Measurements from ENCODE around the gene MRAS.
"Not testable (repeated sequence)": the region's sequence is repeated elsewhere in the genome, so short reads cannot be mapped to it uniquely, and the experiment has no call there.

MRAS gene

DNA sequence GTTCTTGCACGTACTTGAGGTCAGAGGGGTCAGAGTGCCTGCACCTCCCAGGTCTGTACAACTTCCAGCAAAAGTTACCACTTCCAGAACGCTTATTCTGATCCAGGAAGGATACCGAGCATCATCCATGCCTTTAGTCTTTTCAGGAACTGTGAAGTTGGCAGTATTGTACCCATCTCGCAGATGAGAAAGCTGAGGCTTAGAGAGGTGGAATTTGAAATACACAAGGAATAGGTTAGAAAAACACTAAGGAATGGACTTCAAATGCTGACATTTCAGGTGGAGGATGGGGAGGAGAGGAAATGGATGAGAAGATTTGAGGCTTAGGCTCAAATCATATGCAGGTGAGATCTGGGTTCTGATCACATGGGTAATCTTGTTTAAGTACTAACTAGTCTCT is 97.3 kb downstream of the MRAS start:
- Histone ChIP-seq H3K27me3 (no peaks in the 10 kb centered on the region), H3K4me1 (no peaks in the 10 kb centered on the region), H3K36me3 (no peaks in the 10 kb centered on the region), H3K4me2 (no peak overlapping the region), H3K9me3 (no peaks in the 10 kb centered on the region), H3K4me3 (no peak overlapping the region), H3K27ac (no peak overlapping the region), H4K20me1 (no peaks in the 10 kb centered on the region), H3K9ac (no peak overlapping the region)
- no peak for TF ChIP-seq Cebpa-rat (IDR thresholded peaks at IDR 0.05)

DNA sequence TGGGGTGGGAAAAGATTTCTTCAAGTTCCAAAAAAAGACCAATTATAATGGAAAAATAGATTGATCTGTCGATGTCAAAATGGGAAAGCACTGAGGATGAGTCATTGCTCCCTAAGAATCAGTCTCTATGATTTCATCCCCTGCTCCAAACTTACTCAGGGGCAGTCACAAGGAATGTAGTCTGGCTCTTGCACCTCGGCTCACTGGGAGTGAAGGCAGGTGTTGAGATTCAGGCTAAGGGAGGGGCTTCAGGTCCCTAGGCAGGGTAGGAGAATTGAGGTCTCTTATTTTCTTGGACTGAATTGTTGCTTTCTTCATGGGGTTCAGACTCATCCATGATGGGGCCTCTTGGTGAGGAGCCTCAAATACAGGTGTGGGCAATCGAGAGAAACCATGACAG is 100.3 kb downstream of the MRAS start:
- Histone ChIP-seq H3K4me2 (no peak overlapping the region), H3K4me1 (no peaks in the 10 kb centered on the region), H3K27ac (no peak overlapping the region), H4K20me1 (no peaks in the 10 kb centered on the region), H3K9ac (no peak overlapping the region), H3K9me3 (no peaks in the 10 kb centered on the region), H3K27me3 (no peaks in the 10 kb centered on the region), H3K4me3 (no peak overlapping the region), H3K36me3 (no peaks in the 10 kb centered on the region)
- TF ChIP-seq Cebpa-rat (IDR thresholded peaks at IDR 0.05): no peak

DNA sequence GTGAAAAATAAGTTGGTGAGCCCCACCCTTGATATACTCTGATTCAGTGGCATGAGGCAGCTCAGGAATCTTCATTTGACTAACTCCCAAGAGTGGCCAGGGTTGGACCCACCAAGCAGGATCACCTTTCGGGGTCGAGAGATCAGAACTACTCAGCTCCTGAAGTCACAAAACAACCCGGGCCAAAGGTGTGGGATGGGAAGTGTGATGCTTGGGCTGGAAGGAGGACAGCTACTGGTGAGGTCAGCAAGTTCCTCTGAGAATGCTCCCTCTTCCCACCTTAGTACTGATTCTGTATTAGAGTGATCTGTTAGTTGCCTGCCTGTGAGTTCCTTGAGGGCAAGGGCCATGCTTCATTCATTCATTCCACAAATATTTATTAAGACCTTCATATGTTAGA is 101.1 kb downstream of the MRAS start:
- Histone ChIP-seq H3K4me2 (no peak overlapping the region), H3K9me3 (no peaks in the 10 kb centered on the region)
- no peak for TF ChIP-seq Cebpa-rat (IDR thresholded peaks at IDR 0.05)

DNA sequence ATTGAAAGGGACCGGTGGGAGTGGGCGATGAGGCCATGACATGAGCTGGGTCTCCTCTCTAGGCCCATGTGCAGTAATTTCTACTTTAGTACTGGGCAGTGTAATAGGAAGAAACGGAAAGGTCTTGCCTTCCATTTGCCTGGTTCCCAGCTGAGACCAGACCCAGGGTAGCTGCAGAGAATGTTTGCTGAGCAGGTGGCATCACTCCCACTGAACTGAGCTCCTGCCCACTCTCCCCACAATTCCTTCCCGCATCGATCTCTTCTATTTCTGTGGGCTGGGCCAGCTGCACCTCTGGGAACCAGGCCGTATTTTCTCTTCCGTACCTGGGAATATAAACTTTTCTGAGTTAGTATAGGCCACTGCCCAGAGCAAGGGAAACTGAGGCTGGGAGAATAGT is 101.8 kb downstream of the MRAS start:
- Histone ChIP-seq H4K20me1 (no peaks in the 10 kb centered on the region), H3K36me3 (no peaks in the 10 kb centered on the region), H3K4me2 (no peak overlapping the region), H3K4me3 (no peak overlapping the region), H3K27me3 (no peaks in the 10 kb centered on the region), H3K9me3 (no peaks in the 10 kb centered on the region), H3K4me1 (no peaks in the 10 kb centered on the region), H3K27ac (no peak overlapping the region), H3K9ac (no peak overlapping the region)
- no peak for TF ChIP-seq Cebpa-rat (IDR thresholded peaks at IDR 0.05)

More for the DNA sequence above, 101.1 kb downstream of the MRAS start:
- no peak overlapping the region for H3K4me3 ChIP-seq
- no peak overlapping the region for H3K27ac ChIP-seq
- H3K4me1 ChIP-seq: no peaks in the 10 kb centered on the region
- no peaks in the 10 kb centered on the region for H3K27me3 ChIP-seq
- no peaks in the 10 kb centered on the region for H4K20me1 ChIP-seq
- no peak overlapping the region for H3K9ac ChIP-seq
- H3K36me3 ChIP-seq: no peaks in the 10 kb centered on the region

DNA sequence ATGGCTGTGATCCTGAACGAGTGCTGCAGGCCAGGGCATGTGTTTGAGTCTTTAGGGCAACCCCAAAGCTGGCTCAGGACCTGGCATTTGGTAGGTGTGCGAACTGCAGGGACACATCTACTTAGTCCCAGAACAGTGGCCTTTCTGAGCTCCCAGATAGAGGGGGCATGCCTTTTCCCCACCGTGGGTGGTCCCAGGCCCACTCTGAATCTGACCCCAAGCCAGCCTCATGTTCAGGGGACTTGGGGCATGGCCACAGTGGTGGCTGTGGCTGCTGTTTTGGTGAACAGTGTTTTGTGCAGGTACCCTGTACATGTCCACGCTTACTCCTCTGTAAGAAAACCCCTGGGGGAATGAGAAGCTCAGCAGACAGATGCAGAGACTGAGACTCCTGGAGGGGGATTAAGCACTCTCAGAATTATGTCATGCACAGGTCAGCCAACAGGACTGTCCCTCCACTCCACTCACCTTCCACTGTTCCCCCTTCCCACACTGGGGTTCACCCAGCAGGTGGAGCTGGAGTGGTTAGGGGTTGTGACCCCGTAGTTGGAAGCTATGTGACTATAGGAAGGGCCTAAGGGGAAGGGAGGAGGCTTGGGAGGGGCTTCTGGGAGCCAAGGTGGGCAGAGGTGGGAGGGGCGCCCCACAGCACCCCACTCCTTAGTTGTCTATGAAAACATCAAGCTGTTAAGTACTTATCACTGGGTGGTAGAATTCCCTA is 102.5 kb downstream of the MRAS start:
- H3K4me3 ChIP-seq: no peak overlapping the region
- H3K9me3 ChIP-seq: no peaks in the 10 kb centered on the region
- no peak overlapping the region for H3K9ac ChIP-seq
- H3K27me3 ChIP-seq: no peaks in the 10 kb centered on the region
- H4K20me1 ChIP-seq: no peaks in the 10 kb centered on the region
- H3K27ac ChIP-seq: no peak overlapping the region
- no peak overlapping the region for H3K4me2 ChIP-seq
- TF ChIP-seq Cebpa-rat (IDR thresholded peaks at IDR 0.05): no peak
- H3K36me3 ChIP-seq: no peaks in the 10 kb centered on the region
- no peaks in the 10 kb centered on the region for H3K4me1 ChIP-seq

DNA sequence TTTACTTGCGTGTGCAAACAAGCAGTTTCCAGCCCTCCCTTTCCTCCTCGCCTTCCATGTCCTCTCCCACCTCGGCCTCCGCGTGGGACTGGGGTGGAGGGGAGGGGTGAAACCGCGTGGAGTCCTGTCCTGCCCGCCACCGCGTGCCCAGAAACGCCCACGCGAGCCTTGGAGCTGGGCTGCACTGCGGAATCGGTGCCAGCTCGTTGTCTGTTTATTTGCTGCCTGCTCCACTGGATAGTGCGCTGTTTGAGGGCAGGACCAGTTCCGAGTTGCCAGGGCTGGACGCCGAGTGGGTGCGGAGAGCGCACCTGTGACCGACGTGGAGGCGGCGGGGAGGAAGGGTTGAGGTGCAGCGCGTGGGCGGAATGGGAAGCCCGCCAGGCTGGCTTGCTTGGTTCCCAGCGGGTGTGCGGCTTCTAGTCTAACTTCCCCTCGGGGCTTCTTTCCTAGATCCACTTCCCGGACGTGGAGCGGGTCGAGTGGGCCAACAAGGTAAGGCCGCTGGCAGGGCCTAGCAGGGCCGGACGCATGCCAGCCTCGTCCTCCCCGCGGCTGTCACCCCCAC is 103.3 kb downstream of the MRAS start:
- Histone ChIP-seq H3K9me3 (no peaks in the 10 kb centered on the region), H3K9ac (no peak overlapping the region), H3K27ac (no peak overlapping the region), H4K20me1 (no peaks in the 10 kb centered on the region), H3K4me3 (no peak overlapping the region), H3K4me1 (no peaks in the 10 kb centered on the region), H3K4me2 (no peak overlapping the region), H3K27me3 (no peaks in the 10 kb centered on the region), H3K36me3 (no peaks in the 10 kb centered on the region)
- TF ChIP-seq Cebpa-rat (IDR thresholded peaks at IDR 0.05): no peak

DNA sequence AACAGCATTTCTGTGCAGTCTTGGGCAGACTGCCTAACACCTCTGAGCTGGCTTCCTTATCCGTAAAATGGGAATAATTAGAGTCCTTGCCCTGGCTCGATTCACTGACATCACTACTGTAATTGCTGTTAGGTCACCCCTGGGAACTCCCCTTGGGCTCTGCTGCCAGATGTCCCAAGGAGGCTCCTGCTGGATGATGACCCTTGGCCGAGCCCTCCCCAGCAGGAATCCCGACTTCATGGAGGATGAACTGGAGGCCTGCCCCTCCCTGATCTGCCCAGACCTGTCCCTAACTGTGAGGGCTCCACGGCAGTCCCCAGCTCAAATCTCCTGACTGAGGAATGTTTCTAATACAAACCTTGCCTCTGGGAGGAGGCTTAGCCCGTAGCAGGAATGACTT is 104.1 kb downstream of the MRAS start:
- Histone ChIP-seq H3K4me1 (no peaks in the 10 kb centered on the region), H3K4me3 (no peak overlapping the region), H3K27me3 (no peaks in the 10 kb centered on the region), H4K20me1 (no peaks in the 10 kb centered on the region), H3K27ac (no peak overlapping the region), H3K4me2 (no peak overlapping the region), H3K36me3 (no peaks in the 10 kb centered on the region), H3K9me3 (no peaks in the 10 kb centered on the region), H3K9ac (no peak overlapping the region)
- no peak for TF ChIP-seq Cebpa-rat (IDR thresholded peaks at IDR 0.05)

DNA sequence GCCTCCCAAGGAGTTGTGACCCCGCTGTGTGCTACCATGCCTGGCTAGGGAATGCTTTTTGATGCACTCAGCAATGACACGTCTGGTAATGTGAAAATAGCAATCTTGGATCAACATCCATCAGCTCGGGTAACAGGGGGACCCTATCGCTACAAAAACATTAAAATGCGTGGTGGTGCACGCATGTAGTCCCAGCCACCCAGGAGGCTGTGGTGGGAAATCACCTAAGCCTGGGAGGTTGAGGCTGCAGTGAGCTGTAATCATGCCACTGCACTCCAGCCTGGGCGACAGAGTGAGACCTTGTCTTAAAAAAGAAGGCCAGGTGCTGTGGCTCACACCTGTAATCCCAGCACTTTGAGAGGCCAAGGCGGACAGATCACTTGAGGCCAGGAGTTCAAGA is 105.6 kb downstream of the MRAS start:
- H3K4me2 ChIP-seq, H3K27ac ChIP-seq, H3K36me3 ChIP-seq, H3K9me3 ChIP-seq, H3K27me3 ChIP-seq, H3K4me3 ChIP-seq, H4K20me1 ChIP-seq, H3K9ac ChIP-seq, H3K4me1 ChIP-seq: not testable (repeated sequence)
